Measurements from ENCODE around the gene TRPC4AP.

GRCh38 chr20:34997131-34997561 is 95.5 kb downstream of the TRPC4AP start:
- TF ChIP-seq CTCF (IDR thresholded peaks at IDR 0.05) = no peak
- TF ChIP-seq POLR2A (IDR thresholded peaks at IDR 0.05) = no peak
- no peak for TF ChIP-seq EP300 (IDR thresholded peaks at IDR 0.05)
- no peak for TF ChIP-seq POLR2AphosphoS5 (IDR thresholded peaks at IDR 0.05)

All from upper lobe of left lung (tissue), 4 donors.